ENCODE measurements around the gene TMEM171.

TMEM171 gene

GRCh38 chr5:73153513-73153912, 33.1 kb downstream of the TMEM171 start:
- DNase-seq = no peak

GRCh38 chr5:73154208-73155006, 34.0 kb downstream of the TMEM171 start:
- no peak for DNase-seq

GRCh38 chr5:73155271-73156222, 35.2 kb downstream of the TMEM171 start:
- no peak for DNase-seq

- DNase-seq = no peak
These were observed 37.3 kb downstream of the TMEM171 start for GRCh38 chr5:73157414-73158303.

GRCh38 chr5:73158313-73158712, 37.9 kb downstream of the TMEM171 start:
- no peak for DNase-seq

GRCh38 chr5:73160239-73160671, 39.9 kb downstream of the TMEM171 start:
- no peak for DNase-seq

GRCh38 chr5:73170522-73170921, 50.1 kb downstream of the TMEM171 start:
- no peak for DNase-seq

GRCh38 chr5:73171495-73171894, 51.1 kb downstream of the TMEM171 start:
- DNase-seq = no peak

- DNase-seq = no peak
These were observed 52.6 kb downstream of the TMEM171 start, which contains the start of gene TMEM174 for GRCh38 chr5:73172951-73173350. Gene TMEM174, plus strand, starts transcription at chr5:73173193. Its CDS starts 51 bp downstream, at chr5:73173244.

- no peak for DNase-seq
These were observed 53.9 kb downstream of the TMEM171 start for GRCh38 chr5:73174100-73174815.

- DNase-seq = no peak
These were observed 55.9 kb downstream of the TMEM171 start for GRCh38 chr5:73176250-73176649.

GRCh38 chr5:73178265-73178664, 57.9 kb downstream of the TMEM171 start:
- DNase-seq = no peak

GRCh38 chr5:73179730-73180129, 59.4 kb downstream of the TMEM171 start:
- no peak for DNase-seq

- DNase-seq = no peak
These were observed 60.2 kb downstream of the TMEM171 start for GRCh38 chr5:73180566-73180965.

All from GOT3 (cell line).